ENCODE results near the gene MED9.

- TF ChIP-seq CTCF (conservative IDR thresholded peaks at IDR 0.05 in 1 of 2, IDR thresholded peaks at IDR 0.05 in 1 of 2; ENCODE audit: low read depth in 1 of 2, low read length in 2 of 2) (no peak), EZH2 (IDR thresholded peaks at IDR 0.05; ENCODE audit: low read length, missing control alignments) (no peak)
Measured at GRCh38 chr17:17532991-17533390, 56.2 kb downstream of the MED9 start.

Measured in fibroblast of lung (primary cell).